Natural killer cell treated with Interleukin-12 subunit alpha and Interleukin-12 subunit beta and Interleukin-15 and Interleukin-18, amount 100 ng/mL, for 72 hours (primary cell): Measurements from ENCODE around the gene CALM3. TPM values are rescaled to one million over a fixed set of nuclear protein-coding genes. Genes with fewer than 3 reads are reported as not detected.

ENCODE experiments used
- ATAC-seq, 2 donors: fragments of 150-1000 bp; cut with Tn5 transposase in 1 of 2; sonication (Bioruptor Pico), chemical (Tn5 transposase) in 1 of 2; 2 replicates each; pipeline ENCODE4 v1.10.0; 2021
- DNase-seq: peaks from one replicate; pipeline ENCODE4 v3.0.0; 2022; ENCODE audit warnings: low spot score
- H3K27ac Mint-ChIP-seq, 2 donors: 1 replicate in 1 of 2; 2 replicates in 1 of 2; pipeline ENCODE4 v1.8.0; 2022; ENCODE audit warnings: mixed read lengths in 2 of 2, mild to moderate bottlenecking in 1 of 2, moderate library complexity in 1 of 2
- H3K27me3 Mint-ChIP-seq, 2 donors: 1 replicate in 1 of 2; 2 replicates in 1 of 2; pipeline ENCODE4 v1.8.0; 2022; ENCODE audit warnings: mixed read lengths in 2 of 2
- H3K36me3 Mint-ChIP-seq: one replicate; pipeline ENCODE4 v1.8.0; 2022; ENCODE audit warnings: mixed read lengths
- H3K4me1 Mint-ChIP-seq, 2 donors: 1 replicate in 1 of 2; 2 replicates in 1 of 2; pipeline ENCODE4 v1.8.0; 2022; ENCODE audit warnings: low read depth in 2 of 2, mixed read lengths in 2 of 2, mild to moderate bottlenecking in 1 of 2
- H3K4me3 Mint-ChIP-seq: one replicate; pipeline ENCODE4 v1.8.0; 2022; ENCODE audit warnings: mixed read lengths
- H3K9me3 Mint-ChIP-seq: 2 replicates; pipeline ENCODE4 v1.8.0; 2022; ENCODE audit warnings: mixed read lengths
- total RNA-seq, 2 donors: library from RNA; stranded (reverse); gene quantifications; one replicate each; pipeline ENCODE4 v1.2.3, GENCODE V29; 2022

CALM3 gene
- total RNA-seq, 2 donors from 2014 or later = 305 to 309 TPM

DNA sequence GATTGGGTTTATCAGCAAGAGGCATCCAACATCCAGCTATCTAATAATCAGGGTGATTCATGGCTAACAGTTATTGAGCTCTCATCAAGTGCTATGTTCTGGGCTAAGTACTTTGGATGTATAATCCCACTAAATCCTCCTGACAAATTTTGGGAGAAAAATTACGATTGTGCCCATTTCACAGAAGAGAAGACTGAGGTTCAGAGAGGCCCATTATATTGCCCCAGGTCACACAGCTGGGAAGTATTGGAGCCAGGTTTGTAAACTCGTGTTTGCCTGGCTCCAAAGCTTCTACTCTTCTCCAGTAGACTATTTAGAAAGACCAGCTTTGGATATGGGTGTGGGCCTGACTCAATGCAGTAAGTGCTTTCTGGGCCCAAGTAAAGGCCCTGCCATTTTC, 20.9 kb upstream of the CALM3 start:
- no peak for DNase-seq
- Mint-ChIP-seq H3K27me3 (peaks cover 0 to 3% of the 10 kb centered on the region in 2 donors), H3K36me3 (no peaks in the 10 kb centered on the region), H3K9me3 (no peaks in the 10 kb centered on the region), H3K4me1 (peaks cover 7 to 8% of the 10 kb centered on the region in 2 donors), H3K27ac (no peak overlapping the region), H3K4me3 (no peak overlapping the region)
- no peak for ATAC-seq

DNA sequence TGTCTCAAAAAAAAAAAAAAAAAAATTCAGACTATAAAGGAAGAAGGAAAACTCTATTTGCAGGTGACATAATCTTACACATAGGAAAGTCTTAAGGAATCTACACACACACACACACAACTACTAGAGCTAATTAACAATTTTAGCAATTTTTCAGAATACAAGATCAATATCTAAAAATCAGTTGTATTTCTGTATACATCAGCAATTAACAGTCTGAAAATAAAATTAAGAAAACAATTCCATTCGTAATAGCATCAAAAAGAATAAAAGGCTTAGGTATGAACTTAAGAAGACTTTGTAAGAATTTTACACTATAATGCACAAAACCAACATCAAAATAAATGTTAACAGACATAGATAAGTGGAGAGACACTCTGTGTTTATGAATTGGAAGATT, 15.6 kb upstream of the CALM3 start:
- Mint-ChIP-seq H3K9me3 (no peaks in the 10 kb centered on the region), H3K4me1 (no peaks in the 10 kb centered on the region), H3K27ac (no peak overlapping the region), H3K27me3 (peaks cover 0 to 3% of the 10 kb centered on the region in 2 donors), H3K36me3 (no peaks in the 10 kb centered on the region), H3K4me3 (no peak overlapping the region)
- DNase-seq (no peak), ATAC-seq (no peak)

DNA sequence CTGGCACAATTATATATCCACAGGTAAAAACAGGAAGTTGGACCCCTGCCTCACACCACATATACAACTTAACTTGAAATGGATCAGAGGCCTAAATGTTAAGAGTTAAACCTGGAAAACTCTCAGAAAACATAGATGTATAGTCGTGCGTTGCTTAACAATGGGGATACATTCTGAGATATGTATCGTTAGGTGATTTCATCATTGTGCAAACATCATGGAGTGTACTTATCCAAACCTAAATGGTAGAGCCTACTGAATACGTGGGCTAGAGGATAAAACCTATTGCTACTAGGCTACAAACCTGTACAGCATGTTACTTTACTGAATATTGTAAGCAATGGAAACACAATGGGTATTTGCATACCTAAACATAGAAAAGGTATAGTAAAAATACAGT, 14.8 kb upstream of the CALM3 start:
- Mint-ChIP-seq H3K9me3 (no peaks in the 10 kb centered on the region), H3K36me3 (no peaks in the 10 kb centered on the region), H3K27ac (no peak overlapping the region), H3K4me1 (no peaks in the 10 kb centered on the region), H3K27me3 (peaks cover 0 to 3% of the 10 kb centered on the region in 2 donors), H3K4me3 (no peak overlapping the region)
- ATAC-seq = no peak
- no peak for DNase-seq

DNA sequence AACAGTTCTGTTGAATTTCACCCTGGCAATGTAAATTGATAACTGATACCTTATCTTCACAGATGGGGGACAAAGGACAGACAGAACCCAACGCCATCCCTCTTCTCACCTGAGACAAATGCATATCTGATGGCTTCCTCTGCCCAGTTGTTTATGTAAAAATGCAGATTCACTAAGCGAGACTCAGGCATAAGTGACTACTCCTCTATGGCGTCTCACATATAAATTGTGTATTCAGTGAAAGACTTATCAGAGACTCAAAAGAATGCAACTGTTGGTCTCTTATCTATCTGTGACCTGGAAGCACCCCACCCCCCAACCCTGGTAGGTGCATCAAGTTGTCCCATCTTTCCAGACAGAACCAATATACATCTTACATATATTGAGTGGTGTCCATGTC, 13.3 kb upstream of the CALM3 start:
- ATAC-seq = no peak
- H3K9me3 Mint-ChIP-seq = no peaks in the 10 kb centered on the region
- no peaks in the 10 kb centered on the region for H3K36me3 Mint-ChIP-seq
- H3K27ac Mint-ChIP-seq = no peak overlapping the region
- H3K4me1 Mint-ChIP-seq = peaks cover 0 to 2% of the 10 kb centered on the region in 2 donors
- no peak for DNase-seq
- peaks cover 0 to 3% of the 10 kb centered on the region in 2 donors for H3K27me3 Mint-ChIP-seq
- no peak overlapping the region for H3K4me3 Mint-ChIP-seq

DNA sequence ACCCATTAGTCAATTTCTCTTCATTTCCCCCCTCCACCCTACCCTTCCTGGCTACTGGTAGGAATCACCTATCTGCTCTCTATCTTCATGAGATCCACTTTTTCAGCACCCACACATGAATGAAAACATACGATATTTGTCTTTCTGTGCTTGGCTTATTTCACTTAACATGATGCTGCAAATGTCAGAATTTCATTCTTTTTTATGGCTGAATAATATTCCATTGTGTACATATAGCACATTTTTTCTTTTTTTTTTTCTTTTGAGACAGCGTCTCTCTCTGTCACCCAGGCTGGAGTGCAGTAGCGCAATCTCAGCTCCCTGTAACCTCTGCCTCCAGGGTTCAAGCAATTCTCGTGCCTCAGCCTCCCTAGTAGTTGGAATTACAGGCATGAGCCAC, 9.9 kb upstream of the CALM3 start:
- H3K4me3 Mint-ChIP-seq = no peak overlapping the region
- H3K4me1 Mint-ChIP-seq = peaks cover 0 to 2% of the 10 kb centered on the region in 2 donors
- no peaks in the 10 kb centered on the region for H3K36me3 Mint-ChIP-seq
- no peak for DNase-seq
- no peak overlapping the region for H3K27ac Mint-ChIP-seq
- H3K27me3 Mint-ChIP-seq = no peaks in the 10 kb centered on the region
- ATAC-seq = no peak
- no peaks in the 10 kb centered on the region for H3K9me3 Mint-ChIP-seq

DNA sequence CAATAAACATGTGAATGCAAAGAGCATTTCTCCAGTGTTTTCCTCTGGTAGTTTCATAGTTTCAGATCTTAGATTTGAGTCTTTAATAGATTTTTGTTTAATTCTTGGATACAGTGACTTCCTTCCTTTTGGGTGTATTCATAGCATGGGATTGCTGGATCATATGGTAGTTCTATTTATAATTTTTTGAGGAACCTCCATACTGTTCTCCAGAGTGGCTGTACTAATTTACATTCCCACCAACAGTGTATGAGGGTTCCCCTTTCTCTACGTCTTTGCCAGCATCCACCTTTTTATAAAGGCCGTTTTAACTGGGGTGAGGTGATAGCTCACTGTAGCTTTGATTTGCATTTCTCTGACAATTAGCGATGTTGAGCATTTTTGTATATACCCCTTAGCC, 9.3 kb upstream of the CALM3 start:
- no peak overlapping the region for H3K27ac Mint-ChIP-seq
- H3K4me3 Mint-ChIP-seq = no peak overlapping the region
- peaks cover 0 to 2% of the 10 kb centered on the region in 2 donors for H3K4me1 Mint-ChIP-seq
- DNase-seq = no peak
- no peaks in the 10 kb centered on the region for H3K36me3 Mint-ChIP-seq
- ATAC-seq = no peak
- no peaks in the 10 kb centered on the region for H3K9me3 Mint-ChIP-seq
- H3K27me3 Mint-ChIP-seq = no peaks in the 10 kb centered on the region

DNA sequence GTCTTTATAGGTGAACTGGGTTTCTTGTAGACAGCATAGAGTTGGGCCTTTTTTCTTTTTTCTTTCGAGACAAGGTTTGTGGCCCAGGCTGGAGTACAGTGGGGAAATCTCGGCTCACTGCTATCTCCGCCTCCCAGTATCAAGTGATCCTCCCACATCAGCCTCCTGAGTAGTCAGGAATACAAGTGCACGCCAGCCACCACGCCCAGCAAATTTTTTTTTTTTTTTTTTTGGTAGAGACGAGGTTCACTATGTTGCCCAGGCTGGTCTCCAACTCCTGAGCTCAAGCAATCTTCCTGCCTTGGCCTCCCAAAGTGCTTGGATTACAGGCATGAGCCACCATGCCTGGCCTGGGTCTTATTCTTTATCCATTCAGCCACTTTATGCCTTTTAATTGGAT, 5.1 kb upstream of the CALM3 start:
- no peaks in the 10 kb centered on the region for H3K9me3 Mint-ChIP-seq

DNA sequence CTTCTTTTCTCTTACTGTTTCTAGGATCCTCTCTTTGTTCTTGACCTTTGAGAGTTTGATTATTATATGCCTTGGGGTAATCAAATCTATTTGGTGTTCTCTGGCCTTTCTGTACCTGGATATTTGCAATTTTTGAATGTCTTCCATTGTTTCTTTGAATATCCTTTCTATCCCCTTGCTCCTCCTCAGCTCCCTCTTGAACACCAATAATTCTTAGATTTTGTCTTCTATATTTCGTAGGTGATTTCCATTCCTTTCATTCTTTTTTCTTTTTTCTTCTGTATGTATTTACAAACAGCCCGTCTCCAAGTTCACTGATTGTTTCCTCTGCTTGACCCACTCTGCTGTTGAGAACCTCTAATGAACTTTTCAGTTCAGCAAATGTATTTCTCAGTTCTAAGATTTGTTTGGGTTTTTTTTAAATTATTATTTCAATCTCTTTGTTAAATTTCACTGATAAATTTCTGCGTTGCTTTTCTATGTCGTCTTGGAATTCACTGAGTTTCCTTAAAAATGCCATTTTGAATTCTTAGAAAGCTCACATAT, 2.7 kb upstream of the CALM3 start:
- Mint-ChIP-seq H3K27ac (no peak overlapping the region), H3K4me1 (peaks cover 24 to 27% of the 10 kb centered on the region in 2 donors), H3K36me3 (peaks cover 10% of the 10 kb centered on the region), H3K9me3 (no peaks in the 10 kb centered on the region), H3K4me3 (no peak overlapping the region), H3K27me3 (no peaks in the 10 kb centered on the region)
- ATAC-seq = no peak
- DNase-seq = no peak

More for the DNA sequence above, 5.1 kb upstream of the CALM3 start:
- Mint-ChIP-seq H3K4me1 (peaks cover 11% of the 10 kb centered on the region in 2 donors), H3K27ac (no peak overlapping the region), H3K36me3 (peaks cover 10% of the 10 kb centered on the region), H3K27me3 (no peaks in the 10 kb centered on the region), H3K4me3 (no peak overlapping the region)
- ATAC-seq (no peak), DNase-seq (no peak)

DNA sequence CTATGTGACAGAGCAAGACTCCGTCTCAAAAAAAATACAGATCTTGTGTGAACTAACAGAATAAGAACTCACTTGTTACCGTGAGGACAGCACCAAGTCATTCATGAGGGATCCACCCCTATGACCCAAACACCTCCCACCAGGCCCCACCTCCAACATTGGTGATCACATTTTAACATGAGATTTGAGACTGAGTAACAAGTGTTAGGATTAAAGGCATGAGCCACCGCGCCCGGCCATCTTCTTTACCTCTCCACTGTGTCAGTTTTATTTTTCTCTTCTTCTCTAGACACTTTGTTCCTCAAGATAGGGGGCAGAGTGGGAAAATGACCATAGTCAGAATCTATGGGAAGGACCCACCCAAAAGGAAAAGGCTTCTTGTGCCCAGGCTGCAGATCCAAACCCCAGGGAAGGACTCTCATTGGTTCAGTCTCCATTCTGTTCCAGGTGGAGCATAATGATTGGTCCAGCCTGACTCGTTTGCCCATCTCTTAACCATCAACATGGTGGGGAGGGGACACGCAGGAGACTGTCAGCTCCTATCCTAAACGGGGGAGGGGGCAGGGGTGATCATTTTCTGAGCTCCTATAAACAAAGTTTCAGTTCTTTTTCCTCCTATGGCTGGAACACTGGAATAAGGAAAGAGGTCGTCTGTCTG, 1.3 kb upstream of the CALM3 start:
- ATAC-seq (no peak), DNase-seq (no peak)
- H3K36me3 Mint-ChIP-seq = peaks cover 10% of the 10 kb centered on the region
- no peaks in the 10 kb centered on the region for H3K9me3 Mint-ChIP-seq
- peak overlapping the region; percentile 99 for H3K27ac Mint-ChIP-seq
- H3K4me3 Mint-ChIP-seq = peak overlapping the region; percentile 94
- H3K4me1 Mint-ChIP-seq = peaks cover 26 to 30% of the 10 kb centered on the region in 2 donors
- no peaks in the 10 kb centered on the region for H3K27me3 Mint-ChIP-seq

DNA sequence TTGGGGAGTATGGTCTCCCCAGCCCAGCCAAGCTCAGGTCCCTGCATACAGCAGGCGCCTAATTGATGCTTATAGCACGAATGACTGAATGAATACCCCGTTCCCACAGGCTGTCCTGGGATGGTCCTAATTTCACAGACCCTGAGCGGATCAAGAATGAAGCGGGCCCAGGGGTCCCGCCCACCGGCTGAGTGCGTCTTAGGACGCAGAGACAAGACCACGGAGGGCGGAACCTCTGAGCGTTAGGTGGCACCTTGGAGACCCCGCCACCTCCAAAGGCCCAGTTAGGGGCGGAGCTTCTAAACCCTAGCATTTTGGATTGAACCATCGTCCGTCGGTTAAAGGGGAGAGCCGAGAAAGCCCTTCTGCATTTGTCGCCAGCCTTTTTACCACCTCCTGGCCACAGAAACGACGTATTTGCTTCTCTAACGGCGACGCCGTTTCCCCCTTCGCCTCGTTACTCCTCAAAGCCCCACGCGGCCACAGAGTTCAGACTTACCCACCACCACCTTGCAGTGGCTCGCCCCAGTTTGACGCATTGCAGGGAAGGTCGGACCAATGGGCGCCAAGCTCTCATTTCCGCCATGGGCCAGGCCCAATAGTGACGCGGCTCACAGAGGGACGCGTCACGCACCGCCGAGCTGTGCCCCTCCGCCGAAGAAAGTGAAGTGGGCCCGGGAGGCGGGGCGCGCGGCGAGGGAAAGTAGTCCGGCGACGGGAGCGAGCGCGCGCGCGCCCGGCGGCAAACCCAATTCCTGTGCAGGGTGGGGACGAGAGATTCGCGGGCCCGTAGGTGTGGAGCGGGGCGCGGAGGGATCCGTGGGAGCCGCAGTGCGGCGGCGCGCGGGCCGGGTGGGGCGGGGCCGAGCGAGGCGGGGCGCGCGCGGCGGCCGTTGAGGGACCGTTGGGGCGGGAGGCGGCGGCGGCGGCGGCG, 479 bp upstream of the CALM3 start:
- DNase-seq = peak; percentile 97
- peaks cover 26 to 30% of the 10 kb centered on the region in 2 donors for H3K4me1 Mint-ChIP-seq
- H3K9me3 Mint-ChIP-seq = no peaks in the 10 kb centered on the region
- ATAC-seq = peak; percentile 94 to 95
- H3K4me3 Mint-ChIP-seq = peak overlapping the region; percentile 94
- H3K27ac Mint-ChIP-seq = peak overlapping the region; percentile 99
- H3K36me3 Mint-ChIP-seq = peaks cover 10% of the 10 kb centered on the region
- H3K27me3 Mint-ChIP-seq = no peaks in the 10 kb centered on the region

DNA sequence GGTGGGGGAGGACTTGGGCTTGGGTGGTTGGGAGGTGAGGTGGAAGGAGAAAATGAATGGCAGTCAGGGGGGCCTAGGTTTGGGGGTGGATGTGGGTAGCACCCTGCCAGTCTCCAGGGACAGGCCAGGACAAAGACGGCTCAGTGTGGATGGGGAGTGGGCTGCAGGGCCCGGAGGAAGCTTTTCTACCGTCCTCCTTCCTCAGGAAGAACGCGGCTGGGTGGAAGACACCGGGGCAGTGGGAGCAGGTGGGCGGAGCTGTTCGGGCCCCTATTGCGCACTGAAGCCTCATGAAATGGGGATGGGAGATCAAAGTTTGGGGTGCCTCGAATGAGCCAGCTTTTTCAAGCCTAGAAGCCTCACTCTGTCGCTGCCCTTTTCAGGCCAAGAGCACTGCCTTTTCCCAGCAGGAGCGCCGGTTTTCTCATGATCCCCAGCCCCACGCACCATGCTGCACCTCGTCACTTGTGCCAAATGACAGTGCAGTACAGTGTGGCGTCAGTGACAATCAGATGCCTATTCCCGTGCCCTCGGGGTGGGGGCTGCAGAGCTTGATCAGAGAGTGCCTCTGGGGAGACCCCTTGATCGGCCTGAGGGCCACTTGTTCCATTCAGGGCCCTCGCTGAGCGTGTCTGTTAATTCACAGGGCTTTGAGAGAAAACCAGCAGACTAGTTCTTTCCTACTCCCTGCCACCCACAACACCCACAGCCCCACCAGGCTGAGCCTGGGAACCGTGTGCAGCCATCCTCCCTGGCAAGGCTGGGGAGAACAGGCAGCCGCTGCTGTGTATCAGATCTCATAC, 1.5 kb downstream of the CALM3 start:
- H3K36me3 Mint-ChIP-seq = peaks cover 17% of the 10 kb centered on the region
- peaks cover 28 to 31% of the 10 kb centered on the region in 2 donors for H3K4me1 Mint-ChIP-seq

DNA sequence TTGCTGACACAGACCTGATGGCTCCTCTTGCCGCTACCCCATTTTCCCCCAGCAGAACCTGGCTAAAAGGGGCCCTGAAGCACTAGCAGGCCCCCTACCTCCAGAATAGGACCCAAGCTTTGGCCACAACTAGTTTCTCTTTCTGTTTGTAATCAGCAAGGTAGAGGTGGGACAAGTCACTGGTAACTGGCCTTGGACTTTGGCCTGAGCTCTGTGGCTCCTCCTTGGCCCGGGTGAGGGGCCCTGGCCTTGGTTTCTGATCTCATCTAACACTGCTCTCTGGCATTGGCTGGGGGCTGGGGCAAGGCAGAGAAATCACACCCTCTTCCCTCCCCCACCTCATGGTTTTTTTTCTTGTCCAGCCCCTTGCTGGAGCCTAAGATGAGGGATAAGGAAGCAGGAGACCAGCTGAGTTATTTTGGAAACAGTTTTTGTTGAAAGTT, 2.1 kb downstream of the CALM3 start:
- H3K4me3 Mint-ChIP-seq = peak overlapping the region; percentile 94
- no peaks in the 10 kb centered on the region for H3K9me3 Mint-ChIP-seq
- no peaks in the 10 kb centered on the region for H3K27me3 Mint-ChIP-seq
- ATAC-seq = no peak
- DNase-seq = peak; percentile 44
- peak overlapping the region; percentile 99 for H3K27ac Mint-ChIP-seq
- H3K36me3 Mint-ChIP-seq = peaks cover 20% of the 10 kb centered on the region
- peaks cover 27 to 31% of the 10 kb centered on the region in 2 donors for H3K4me1 Mint-ChIP-seq

More for the DNA sequence above, 1.5 kb downstream of the CALM3 start:
- ATAC-seq (no peak), DNase-seq (no peak)
- peak overlapping the region; percentile 99 for H3K27ac Mint-ChIP-seq
- peak overlapping the region; percentile 94 for H3K4me3 Mint-ChIP-seq
- no peaks in the 10 kb centered on the region for H3K9me3 Mint-ChIP-seq
- H3K27me3 Mint-ChIP-seq = no peaks in the 10 kb centered on the region

DNA sequence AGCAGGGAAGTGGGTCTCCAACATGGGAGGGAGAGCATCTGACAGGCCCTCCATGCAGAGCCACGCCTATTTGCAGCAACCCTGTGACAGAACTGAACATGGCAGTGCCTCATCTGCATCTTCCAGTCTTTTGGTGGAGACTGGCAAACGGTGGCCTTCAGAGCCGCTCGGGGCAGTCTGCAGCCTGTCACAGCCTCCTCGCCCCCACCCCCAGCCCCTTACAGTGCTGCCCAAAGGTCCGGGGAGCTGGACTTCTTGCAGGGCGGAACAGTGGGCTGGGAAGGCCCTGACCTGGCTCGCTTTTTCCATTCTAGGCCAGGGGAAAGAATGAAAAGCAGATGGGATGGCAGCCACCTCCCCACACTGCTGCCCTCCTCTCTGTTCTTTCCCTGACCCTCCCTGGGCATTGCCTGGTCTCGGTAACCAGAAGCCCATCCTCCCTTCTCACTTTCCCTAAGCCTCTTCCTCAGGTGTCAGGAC, 2.7 kb downstream of the CALM3 start:
- Mint-ChIP-seq H3K4me3 (peak overlapping the region; percentile 94), H3K36me3 (peaks cover 15% of the 10 kb centered on the region), H3K9me3 (no peaks in the 10 kb centered on the region), H3K27ac (peak overlapping the region in 1 of 2 donors; percentile 99), H3K27me3 (no peaks in the 10 kb centered on the region), H3K4me1 (peaks cover 27 to 31% of the 10 kb centered on the region in 2 donors)
- DNase-seq (no peak), ATAC-seq (no peak)
